Left lobe of liver (tissue), 2 donors: Measurements from ENCODE around the gene CREB3L2. TPM values are rescaled to one million over a fixed set of nuclear protein-coding genes. Genes with fewer than 3 reads are reported as not detected.

ENCODE experiments used
- ATAC-seq: fragments of 200-7000 bp; cut with Tn5 transposase; one replicate; pipeline ENCODE4 v1.9.1; 2020; ENCODE audit warnings: mild to moderate bottlenecking, moderate library complexity
- DNase-seq: peaks from one replicate; pipeline ENCODE4 v3.0.0-alpha.2; 2020; ENCODE audit warnings: low spot score
- total RNA-seq: library from RNA; stranded (reverse); gene quantifications from one replicate; pipeline ENCODE4 v1.2.1, GENCODE V29; 2021
- donor health status: DM: no; HTN: no; CAD: no; lungs with moderate emphysema.
- donor health status: DM: no; HTN: yes; CAD: no.

The CREB3L2 gene
- total RNA-seq, 1 donor from 2014 or later: 27.1 TPM

- no peak for DNase-seq
- no peak for ATAC-seq
These were observed 121.5 kb downstream of the CREB3L2 start for GRCh38 chr7:137880432-137880831.

GRCh38 chr7:137879357-137880158 lies 122.3 kb downstream of the CREB3L2 start:
- DNase-seq (no peak), ATAC-seq (no peak)

GRCh38 chr7:137878333-137878961 lies 123.4 kb downstream of the CREB3L2 start:
- ATAC-seq (no peak), DNase-seq (no peak)

GRCh38 chr7:137877027-137877675 lies 124.7 kb downstream of the CREB3L2 start:
- ATAC-seq: no peak
- no peak for DNase-seq

- DNase-seq (no peak), ATAC-seq (no peak)
These were observed 126.1 kb downstream of the CREB3L2 start for GRCh38 chr7:137875746-137876145.

GRCh38 chr7:137873979-137874777 lies 127.7 kb downstream of the CREB3L2 start:
- ATAC-seq (no peak), DNase-seq (no peak)

GRCh38 chr7:137873524-137873923 lies 128.4 kb downstream of the CREB3L2 start:
- DNase-seq (no peak), ATAC-seq (no peak)

GRCh38 chr7:137871170-137871915 lies 130.5 kb downstream of the CREB3L2 start:
- DNase-seq: no peak
- no peak for ATAC-seq

GRCh38 chr7:137870684-137871083 lies 131.2 kb downstream of the CREB3L2 start:
- ATAC-seq: no peak
- no peak for DNase-seq

- ATAC-seq (no peak), DNase-seq (no peak)
These were observed 131.8 kb downstream of the CREB3L2 start for GRCh38 chr7:137870078-137870477.

- DNase-seq: no peak
- ATAC-seq: no peak
These were observed 132.6 kb downstream of the CREB3L2 start for GRCh38 chr7:137869260-137869659.

GRCh38 chr7:137867289-137867688 lies 134.6 kb downstream of the CREB3L2 start:
- DNase-seq: no peak
- ATAC-seq: no peak

- ATAC-seq: no peak
- no peak for DNase-seq
These were observed 136.1 kb downstream of the CREB3L2 start for GRCh38 chr7:137865764-137866163.

GRCh38 chr7:137862964-137863363 lies 138.9 kb downstream of the CREB3L2 start:
- DNase-seq (no peak), ATAC-seq (no peak)

GRCh38 chr7:137862358-137862757 lies 139.5 kb downstream of the CREB3L2 start:
- ATAC-seq (no peak), DNase-seq (no peak)

GRCh38 chr7:137860542-137860941 lies 141.3 kb downstream of the CREB3L2 start:
- DNase-seq (no peak), ATAC-seq (no peak)

GRCh38 chr7:137853053-137853452 lies 148.8 kb downstream of the CREB3L2 start:
- DNase-seq (no peak), ATAC-seq (no peak)

- ATAC-seq (no peak), DNase-seq (no peak)
These were observed 149.8 kb downstream of the CREB3L2 start for GRCh38 chr7:137852108-137852507.

- DNase-seq (no peak), ATAC-seq (no peak)
These were observed 150.6 kb downstream of the CREB3L2 start for GRCh38 chr7:137850972-137851945.
